ENCODE measurements around the gene EPHA2.

DNA sequence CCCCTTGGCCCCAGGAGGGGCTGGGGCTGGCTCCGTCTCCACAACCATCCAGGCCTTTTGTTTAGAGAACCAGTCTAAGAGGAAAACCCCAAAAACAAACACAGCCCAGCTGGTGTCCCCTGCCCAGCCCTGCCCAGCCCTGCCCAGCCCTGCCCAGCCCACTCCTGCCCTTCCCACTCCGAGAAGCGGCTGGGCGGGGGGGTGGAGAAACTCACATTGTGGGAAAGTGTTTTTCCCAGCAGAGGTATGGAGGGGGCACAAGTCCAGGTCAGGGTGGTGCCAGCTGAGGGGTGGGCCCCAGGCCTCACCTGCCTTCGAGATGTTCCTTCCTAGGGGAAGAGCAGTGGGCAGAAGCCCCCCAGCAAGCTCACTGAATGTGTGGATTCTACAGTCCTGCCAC is 72.4 kb downstream of the EPHA2 start:
- TF ChIP-seq HDAC2 (IDR thresholded peaks at IDR 0.05) (no peak), HOXA7 (CRISPR knock-in tag; IDR thresholded peaks at IDR 0.05) (no peak)
- TF ChIP-seq, protein P1, sequence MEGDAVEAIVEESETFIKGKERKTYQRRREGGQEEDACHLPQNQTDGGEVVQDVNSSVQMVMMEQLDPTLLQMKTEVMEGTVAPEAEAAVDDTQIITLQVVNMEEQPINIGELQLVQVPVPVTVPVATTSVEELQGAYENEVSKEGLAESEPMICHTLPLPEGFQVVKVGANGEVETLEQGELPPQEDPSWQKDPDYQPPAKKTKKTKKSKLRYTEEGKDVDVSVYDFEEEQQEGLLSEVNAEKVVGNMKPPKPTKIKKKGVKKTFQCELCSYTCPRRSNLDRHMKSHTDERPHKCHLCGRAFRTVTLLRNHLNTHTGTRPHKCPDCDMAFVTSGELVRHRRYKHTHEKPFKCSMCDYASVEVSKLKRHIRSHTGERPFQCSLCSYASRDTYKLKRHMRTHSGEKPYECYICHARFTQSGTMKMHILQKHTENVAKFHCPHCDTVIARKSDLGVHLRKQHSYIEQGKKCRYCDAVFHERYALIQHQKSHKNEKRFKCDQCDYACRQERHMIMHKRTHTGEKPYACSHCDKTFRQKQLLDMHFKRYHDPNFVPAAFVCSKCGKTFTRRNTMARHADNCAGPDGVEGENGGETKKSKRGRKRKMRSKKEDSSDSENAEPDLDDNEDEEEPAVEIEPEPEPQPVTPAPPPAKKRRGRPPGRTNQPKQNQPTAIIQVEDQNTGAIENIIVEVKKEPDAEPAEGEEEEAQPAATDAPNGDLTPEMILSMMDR (IDR thresholded peaks at IDR 0.05), result no peak

Measured in A549 (cell line).